ENCODE data around the gene LGR6.

GRCh38 chr1:202220733-202221132 is 27.1 kb downstream of the LGR6 start:
- TF ChIP-seq CTCF (IDR thresholded peaks at IDR 0.05) = no peak
- TF ChIP-seq POLR2AphosphoS5 (IDR thresholded peaks at IDR 0.05) = no peak
- TF ChIP-seq POLR2A (IDR thresholded peaks at IDR 0.05) = no peak

All from breast epithelium (tissue), 3 donors.